K562 (cell line): ENCODE data around the gene RSPH9. TPM values are rescaled to one million over a fixed set of nuclear protein-coding genes. Genes with fewer than 3 reads are reported as not detected.

Experiments used
- BACH1 ChIP-seq: fragments of 200-800 bp; sonication (Bioruptor generic); IDR thresholded peaks from 2 replicates; pipeline ENCODE4 v1.6.1; 2016; ENCODE audit warnings: missing genetic modification characterization, missing compliant biosample characterization
- FOSL1 ChIP-seq: fragments of 200-800 bp; sonication (Bioruptor generic); conservative IDR thresholded peaks from 2 replicates; pipeline ENCODE4 v1.6.1; 2016; ENCODE audit warnings: missing genetic modification characterization, missing compliant biosample characterization
- SRSF7 ChIP-seq: fragments of 200-400 bp; formaldehyde crosslinking; optimal IDR thresholded peaks from 2 replicates; pipeline ENCODE3; 2017; ENCODE audit warnings: mild to moderate bottlenecking, low read depth, low read length
- TEAD4 ChIP-seq, 2 experiments: sonication (generic) in 1 of 2; formaldehyde crosslinking in 1 of 2; IDR thresholded peaks; 2 replicates each; pipeline versions ENCODE4 v1.6.1 to v1.8.0; 2012 to 2022; ENCODE audit warnings: borderline replicate concordance in 1 of 2, inconsistent platforms in 1 of 2, low read length in 1 of 2, mild to moderate bottlenecking in 1 of 2, missing genetic modification reagents in 1 of 2
- U2AF1 ChIP-seq: fragments of 200-400 bp; formaldehyde crosslinking; optimal IDR thresholded peaks from 2 replicates; pipeline ENCODE3; 2017; ENCODE audit warnings: mild to moderate bottlenecking, low read depth, low read length, moderate library complexity
- ZNF197 ChIP-seq: fragments of 200-800 bp; sonication (Bioruptor generic); IDR thresholded peaks from 2 replicates; pipeline ENCODE4 v1.6.1; 2016; ENCODE audit warnings: low read depth, missing genetic modification characterization, missing compliant biosample characterization
- ZNF318 ChIP-seq, 2 experiments: fragments of 450-650 bp; IDR thresholded peaks; 2 replicates each; pipeline ENCODE4 v1.6.1; 2016; ENCODE audit warnings: mild to moderate bottlenecking in 2 of 2, borderline replicate concordance in 1 of 2, low read depth in 1 of 2, moderate library complexity in 1 of 2
- ZNF407 ChIP-seq: fragments of 450-650 bp; IDR thresholded peaks from 2 replicates; pipeline ENCODE4 v1.6.1; 2016; ENCODE audit warnings: low read depth
- polyA plus RNA-seq, 8 experiments: library from polyadenylated mRNA; depleted of rRNA in 4 of 8; stranded (reverse) in 5 of 8; unstranded in 3 of 8; fragments of >200 nt; fragmentation: Nextera tagmentation in 2 of 8; fragmentation: Illumina TruSeq in 1 of 8; extraction: Ambion mirVana in 2 of 8; extraction: Trizol in 1 of 8; gene quantifications; 2 replicates each; pipeline versions ENCODE4 v1.2.1 to v1.2.3, GENCODE V29; 2011 to 2014; ENCODE audit warnings: inconsistent platforms in 1 of 8, missing spikeins in 1 of 8
- total RNA-seq, 7 experiments: library from RNA; depleted of rRNA in 6 of 7; stranded (reverse); fragments of >200 nt in 6 of 7; fragmentation: Illumina TruSeq in 2 of 7; extraction: Trizol in 2 of 7; gene quantifications; 2 replicates each; pipeline versions ENCODE4 v1.2.1 to v1.2.3, GENCODE V29; 2011 to 2021; ENCODE audit warnings: low replicate concordance in 1 of 7

RSPH9 gene
- total and polyA plus RNA-seq, 9 of the 15 experiments (the other 6 are each of a cell fraction or from before 2014, with no cell fraction given) = 0.05 to 0.60 (median 0.39) TPM; not detected in 6

GRCh38 chr6:43635387-43636307 lies 9.2 kb upstream of the RSPH9 start, which contains the start of gene MAD2L1BP (continued):
- TF ChIP-seq ZNF318 (IDR thresholded peaks at IDR 0.05; ENCODE audit: borderline replicate concordance in 1 of 2, low read depth in 1 of 2) (peak in 1 of 2 experiments; percentile 14; a peak in 1 of 4 replicates), ZNF407 (no peak), FOSL1 (peak; percentile 64), TEAD4 (IDR thresholded peaks at IDR 0.05; ENCODE audit: low read length) (peak; percentile 66; the same call in 1 of the 2 replicates), TEAD4 (CRISPR knock-in tag; IDR thresholded peaks at IDR 0.05; ENCODE audit: borderline replicate concordance) (no peak), SRSF7 (no peak), ZNF197 (peak; percentile 81; the same call in 1 of the 2 replicates), U2AF1 (no peak), BACH1 (tag) (no peak; the same call in 1 of the 2 replicates)
